GM13977 (cell line): ENCODE data around the gene MSLN.

ENCODE experiments used
- DNase-seq: peaks from one replicate; pipeline ENCODE4 v3.0.0; 2012; ENCODE audit warnings: low spot score
- in situ Hi-C: fragments of 300-500 bp; cut with MboI; formaldehyde crosslinking; loops from one replicate; pipeline ENCODE4 v1.12.0; 2022; ENCODE audit warnings: low sequenced_read_pairs, low pct_unique_long_range_greater_than_20kb, mixed read lengths, inconsistent platforms; ENCODE audit not compliant: unreplicated experiment
- TF ChIP-seq, protein P1 (sequence below): IDR thresholded peaks from 2 replicates; pipeline ENCODE4 v1.5.1; 2012; ENCODE audit warnings: mild to moderate bottlenecking, control low read depth; ENCODE audit not compliant: insufficient read depth; ENCODE audit errors: extremely low read depth, missing control alignments

The MSLN gene

DNA sequence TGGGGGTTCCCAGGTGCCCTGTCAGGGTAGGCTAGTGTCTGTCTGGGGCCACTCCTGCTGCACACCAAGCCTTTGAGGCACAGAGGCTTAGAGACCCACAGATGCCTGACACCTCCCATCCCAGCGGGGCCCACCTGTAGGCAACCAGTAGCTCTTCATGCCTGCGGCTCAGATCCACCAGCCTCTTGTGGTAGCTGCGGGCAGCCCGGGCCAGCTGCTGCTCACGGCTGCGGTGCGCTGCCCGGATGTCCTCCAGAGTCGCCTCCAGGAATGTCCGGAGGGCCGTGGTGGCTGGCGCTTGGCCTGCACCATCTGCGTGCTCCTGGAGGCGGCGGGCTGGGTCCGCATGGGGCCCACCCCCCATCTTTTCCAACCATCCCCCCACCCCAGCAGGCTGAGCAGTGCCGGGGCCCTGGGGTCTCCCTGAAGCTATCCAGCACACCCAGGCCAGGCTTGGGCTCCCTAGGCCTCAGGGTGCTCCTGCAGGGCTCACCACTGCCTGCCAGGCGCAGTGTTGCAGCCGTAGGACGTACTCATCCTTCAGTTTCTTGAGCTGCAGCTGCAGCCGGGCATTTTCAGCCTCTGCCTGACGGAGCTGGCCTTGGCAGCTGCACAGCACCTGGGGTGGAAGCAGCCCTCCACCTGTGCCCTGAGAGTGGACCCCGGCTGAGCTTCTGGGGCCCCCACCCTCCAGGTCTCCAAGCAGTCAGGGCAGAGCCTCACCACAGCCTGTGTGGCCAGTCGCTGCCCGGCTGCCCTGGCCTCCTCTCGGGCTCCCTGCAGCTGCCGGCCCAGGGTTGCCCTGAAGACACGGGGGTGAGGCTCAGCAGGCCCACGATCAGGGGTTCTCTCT is 36.1 kb upstream of the MSLN start:
- in situ Hi-C loops = no loop called here
- no peak for DNase-seq

DNA sequence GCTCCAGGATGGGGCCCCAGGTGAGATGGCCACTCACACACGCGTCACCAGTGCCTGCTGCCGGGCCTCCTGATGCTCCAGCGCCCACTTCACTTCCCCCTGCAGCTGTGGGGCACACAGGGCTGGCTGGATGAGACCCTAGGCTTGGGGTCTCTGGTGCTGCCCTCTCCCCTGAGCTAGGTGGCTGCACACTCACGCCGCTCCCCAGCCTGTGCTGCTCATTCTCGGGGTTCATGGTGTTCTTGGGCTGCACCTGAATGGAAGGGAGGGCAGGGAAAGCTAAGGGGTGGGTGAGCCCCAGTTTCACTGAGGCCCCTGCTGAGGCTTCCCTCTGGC is 35.5 kb upstream of the MSLN start:
- in situ Hi-C loops = no loop called here
- DNase-seq = no peak
- TF ChIP-seq, protein P1, sequence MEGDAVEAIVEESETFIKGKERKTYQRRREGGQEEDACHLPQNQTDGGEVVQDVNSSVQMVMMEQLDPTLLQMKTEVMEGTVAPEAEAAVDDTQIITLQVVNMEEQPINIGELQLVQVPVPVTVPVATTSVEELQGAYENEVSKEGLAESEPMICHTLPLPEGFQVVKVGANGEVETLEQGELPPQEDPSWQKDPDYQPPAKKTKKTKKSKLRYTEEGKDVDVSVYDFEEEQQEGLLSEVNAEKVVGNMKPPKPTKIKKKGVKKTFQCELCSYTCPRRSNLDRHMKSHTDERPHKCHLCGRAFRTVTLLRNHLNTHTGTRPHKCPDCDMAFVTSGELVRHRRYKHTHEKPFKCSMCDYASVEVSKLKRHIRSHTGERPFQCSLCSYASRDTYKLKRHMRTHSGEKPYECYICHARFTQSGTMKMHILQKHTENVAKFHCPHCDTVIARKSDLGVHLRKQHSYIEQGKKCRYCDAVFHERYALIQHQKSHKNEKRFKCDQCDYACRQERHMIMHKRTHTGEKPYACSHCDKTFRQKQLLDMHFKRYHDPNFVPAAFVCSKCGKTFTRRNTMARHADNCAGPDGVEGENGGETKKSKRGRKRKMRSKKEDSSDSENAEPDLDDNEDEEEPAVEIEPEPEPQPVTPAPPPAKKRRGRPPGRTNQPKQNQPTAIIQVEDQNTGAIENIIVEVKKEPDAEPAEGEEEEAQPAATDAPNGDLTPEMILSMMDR = no peak

More for the DNA sequence above, 36.1 kb upstream of the MSLN start:
- TF ChIP-seq, protein P1 = no peak

DNA sequence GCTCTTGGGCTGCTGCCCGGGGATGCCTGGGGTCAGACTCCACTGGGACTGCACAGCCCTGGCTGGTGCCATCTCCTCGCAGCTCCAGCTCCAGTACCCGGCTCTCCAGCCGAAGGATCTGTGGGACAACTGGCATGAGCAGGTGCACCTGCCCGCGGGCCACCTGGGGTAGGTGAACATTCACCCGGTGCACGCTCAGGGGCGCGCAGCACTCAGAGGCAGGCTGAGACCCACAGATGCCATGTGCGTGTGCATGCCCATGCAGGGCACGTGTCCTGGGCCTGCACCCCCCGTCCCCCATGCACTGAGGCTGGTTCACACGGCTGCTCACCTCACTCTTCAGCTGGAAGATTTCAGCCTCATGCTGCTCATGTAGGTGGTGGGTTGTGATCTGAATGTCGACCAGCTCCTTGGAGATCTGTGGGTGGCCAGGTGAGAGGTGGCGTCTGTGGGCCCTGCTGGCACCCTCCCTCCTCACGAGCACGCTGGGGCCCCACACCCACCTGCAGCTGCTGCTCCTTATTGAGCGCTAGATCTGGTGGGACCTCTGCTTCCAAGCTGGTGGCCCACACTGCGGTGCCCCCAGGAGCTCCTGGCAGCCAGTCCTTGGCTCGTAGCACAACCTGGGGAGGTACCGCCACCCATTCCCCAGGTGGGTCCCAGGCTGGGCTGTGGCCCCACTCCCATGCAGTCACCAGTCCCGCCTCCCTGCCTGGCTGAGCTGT is 34.9 kb upstream of the MSLN start:
- in situ Hi-C loops = no loop called here
- DNase-seq = no peak
- TF ChIP-seq, protein P1 = no peak

DNA sequence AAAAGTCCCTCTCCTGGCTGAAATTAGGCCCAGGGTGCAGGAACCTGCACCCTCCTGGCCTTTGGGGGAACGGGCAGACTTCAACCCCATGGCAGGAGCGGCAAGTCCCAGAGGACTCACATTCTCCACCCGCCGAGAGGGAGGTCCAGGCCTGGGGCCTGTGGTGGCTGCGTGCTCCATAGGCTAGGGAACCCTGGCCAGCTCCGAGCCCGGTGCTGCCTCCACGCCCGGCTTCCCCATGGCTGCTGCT is 34.4 kb upstream of the MSLN start:
- in situ Hi-C loops = no loop called here
- TF ChIP-seq, protein P1 = no peak
- DNase-seq = no peak

DNA sequence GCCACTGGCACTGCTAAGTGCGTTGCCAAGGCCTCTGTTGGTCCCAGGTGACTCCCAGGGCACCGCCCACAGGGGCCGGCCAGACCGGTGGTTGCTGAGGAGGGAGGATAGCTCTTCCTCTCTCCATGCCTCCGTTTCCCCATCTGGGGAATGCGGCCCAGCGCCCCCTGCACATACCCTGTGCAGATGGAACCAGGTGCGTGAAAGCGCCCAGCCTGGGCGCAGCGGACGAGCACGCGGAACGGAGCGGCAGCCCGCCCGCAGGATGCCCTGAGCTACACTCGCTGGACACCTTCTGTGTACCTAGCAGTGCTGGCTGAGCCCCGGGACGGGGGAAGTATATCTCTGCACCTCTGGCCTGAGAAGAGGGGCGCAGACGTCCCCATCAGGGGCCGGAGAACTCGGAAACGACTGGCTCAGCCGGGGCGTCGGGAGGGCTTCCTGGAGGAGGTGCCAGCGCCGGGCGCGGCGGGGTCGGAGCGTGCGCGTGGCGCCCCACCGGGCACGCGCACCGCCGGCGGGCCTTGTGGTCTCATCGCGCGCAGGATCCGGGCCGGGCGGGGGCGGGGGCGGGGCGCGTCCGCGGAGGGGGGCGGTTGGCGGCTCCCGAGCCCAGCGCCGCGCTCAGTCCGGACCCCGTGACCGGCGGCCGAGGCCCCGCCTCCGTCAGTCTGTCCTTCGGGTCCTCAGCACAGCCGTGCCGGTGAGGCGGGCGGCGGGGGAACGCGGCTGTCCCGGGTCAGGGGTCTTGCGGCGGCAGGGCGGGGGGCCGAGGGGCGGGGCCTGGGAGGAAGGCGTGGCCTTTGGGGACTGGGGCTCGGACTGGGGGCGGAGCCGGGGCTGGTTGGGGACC is 33.9 kb upstream of the MSLN start, which contains the start of the genes CCDC78 and HAGHL:
Gene CCDC78, minus strand, starts transcription at position 6 of the 853 bp plus-strand sequence. CDS start 76 bp downstream, outside the sequence.
Gene HAGHL, plus strand, starts transcription at position 669 of the 853 bp plus-strand sequence. CDS start 404 bp downstream, outside the sequence.
- TF ChIP-seq, protein P1 = peak; percentile 1
- in situ Hi-C loops = no loop called here
- peak; percentile 90 for DNase-seq

DNA sequence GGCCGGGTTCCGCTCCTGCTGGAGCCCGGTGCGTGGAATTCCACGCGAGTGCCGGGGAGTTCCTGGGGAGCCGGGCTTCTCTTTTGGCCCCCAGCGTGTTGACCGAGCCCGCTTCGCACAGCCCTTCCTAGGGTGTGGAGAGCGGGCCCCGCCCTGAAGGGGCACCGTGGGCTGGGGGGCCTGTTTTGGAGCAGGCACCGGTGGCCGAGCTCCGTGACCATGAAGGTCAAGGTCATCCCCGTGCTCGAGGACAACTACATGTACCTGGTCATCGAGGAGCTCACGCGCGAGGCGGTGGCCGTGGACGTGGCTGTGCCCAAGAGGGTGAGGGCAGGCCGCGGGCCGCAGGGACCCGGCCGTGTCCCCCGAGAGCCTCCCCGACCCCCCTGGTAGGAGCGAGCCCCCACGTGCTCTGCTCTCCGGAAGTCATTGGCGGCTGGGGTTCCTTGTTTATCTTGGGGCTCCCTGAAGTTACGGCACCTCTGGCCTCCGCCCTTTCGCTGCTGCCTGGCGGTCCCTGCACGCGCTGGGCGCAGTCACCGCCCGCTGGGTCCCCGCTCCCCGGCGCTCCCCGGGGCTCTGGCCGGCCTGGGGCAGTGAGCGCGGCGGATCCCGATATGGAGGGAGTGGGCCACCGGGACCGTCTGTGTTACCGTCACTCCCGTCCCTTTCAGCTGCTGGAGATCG is 33.1 kb upstream of the MSLN start:
- DNase-seq = peak; percentile 73
- in situ Hi-C loops = no loop called here
- TF ChIP-seq, protein P1 = no peak
